Astrocyte (in vitro differentiated cells and primary cell): ENCODE measurements around the gene CADM1. TPM values are rescaled to one million over a fixed set of nuclear protein-coding genes. Genes with fewer than 3 reads are reported as not detected.

Source experiments
- DNase-seq: peaks from one replicate; pipeline ENCODE4 v3.0.0-alpha.2; 2010; ENCODE audit warnings: low read depth
- FAIRE-seq: peaks from 2 replicates; lab custom pipeline; 2011; peaks lifted over from hg19 to GRCh38; lab: Jason Lieb, UNC
- H2AFZ ChIP-seq: 2 replicates; pipeline ENCODE4 v1.6.0; 2012; ENCODE audit warnings: low read depth, low read length, inconsistent platforms
- H3K27ac ChIP-seq: 2 replicates; pipeline ENCODE4 v1.5.1; 2011; ENCODE audit warnings: low read depth, low read length, inconsistent platforms
- H3K27me3 ChIP-seq: 2 replicates; pipeline ENCODE4 v1.6.0; 2011; ENCODE audit warnings: low read length, inconsistent platforms; ENCODE audit not compliant: insufficient read depth
- H3K36me3 ChIP-seq: 2 replicates; pipeline ENCODE4 v1.5.1; 2011; ENCODE audit warnings: low read length, inconsistent platforms; ENCODE audit not compliant: insufficient read depth
- H3K4me1 ChIP-seq: 2 replicates; pipeline ENCODE4 v1.5.1; 2011; ENCODE audit warnings: low read length, inconsistent platforms; ENCODE audit not compliant: insufficient read depth
- H3K4me2 ChIP-seq: 2 replicates; pipeline ENCODE4 v1.6.0; 2012; ENCODE audit warnings: low read length, inconsistent platforms
- H3K4me3 ChIP-seq: 2 replicates; pipeline ENCODE4 v1.5.1; 2011; ENCODE audit warnings: low read depth, mild to moderate bottlenecking, low read length, inconsistent platforms; ENCODE audit not compliant: insufficient read depth
- H3K79me2 ChIP-seq: 2 replicates; pipeline ENCODE4 v1.6.0; 2012; ENCODE audit warnings: mild to moderate bottlenecking, low read length, inconsistent platforms; ENCODE audit not compliant: insufficient read depth
- H3K9ac ChIP-seq: 2 replicates; pipeline ENCODE4 v1.6.0; 2012; ENCODE audit warnings: mild to moderate bottlenecking, low read length, inconsistent platforms
- H3K9me3 ChIP-seq: 2 replicates; pipeline ENCODE4 v1.5.1; 2012; ENCODE audit warnings: low read depth, mild to moderate bottlenecking, low read length, inconsistent platforms; ENCODE audit not compliant: insufficient read depth
- H4K20me1 ChIP-seq: 2 replicates; pipeline ENCODE4 v1.6.0; 2012; ENCODE audit warnings: low read length, inconsistent platforms; ENCODE audit not compliant: insufficient read depth
- H3K27ac Mint-ChIP-seq: one replicate; pipeline ENCODE4 v1.8.0; 2021; ENCODE audit warnings: mild to moderate bottlenecking, mixed read lengths; ENCODE audit not compliant: unreplicated experiment
- H3K27me3 Mint-ChIP-seq: one replicate; pipeline ENCODE4 v1.8.0; 2021; ENCODE audit warnings: low read depth, mixed read lengths; ENCODE audit not compliant: unreplicated experiment
- H3K36me3 Mint-ChIP-seq: one replicate; pipeline ENCODE4 v1.8.0; 2021; ENCODE audit warnings: low read depth, mixed read lengths; ENCODE audit not compliant: unreplicated experiment
- H3K4me1 Mint-ChIP-seq: one replicate; pipeline ENCODE4 v1.8.0; 2021; ENCODE audit warnings: low read depth, mixed read lengths; ENCODE audit not compliant: unreplicated experiment
- H3K4me3 Mint-ChIP-seq: one replicate; pipeline ENCODE4 v1.8.0; 2021; ENCODE audit warnings: mild to moderate bottlenecking, moderate library complexity, mixed read lengths; ENCODE audit not compliant: unreplicated experiment
- H3K9me3 Mint-ChIP-seq: one replicate; pipeline ENCODE4 v1.8.0; 2021; ENCODE audit warnings: mild to moderate bottlenecking, mixed read lengths; ENCODE audit not compliant: unreplicated experiment
- EZH2 ChIP-seq: IDR thresholded peaks from 2 replicates; pipeline ENCODE4 v1.6.1; 2012; ENCODE audit warnings: mild to moderate bottlenecking, low read length, inconsistent platforms; ENCODE audit not compliant: insufficient read depth
- total RNA-seq: library from RNA; stranded (reverse); gene quantifications from 2 replicates; pipeline ENCODE4 v1.2.1, GENCODE V29; 2021
- TF ChIP-seq, protein P1 (sequence below): IDR thresholded peaks from 2 replicates; pipeline ENCODE4 v1.5.1; 2011; ENCODE audit warnings: low read depth, mild to moderate bottlenecking, inconsistent platforms, low read length, moderate library complexity; ENCODE audit not compliant: insufficient read depth

The CADM1 gene
- total RNA-seq, 1 donor from 2014 or later: 414 TPM

GRCh38 chr11:115237578-115237977 is 266.6 kb downstream of the CADM1 start:
- H3K27me3 Mint-ChIP-seq: no peaks in the 10 kb centered on the region
- no peaks in the 10 kb centered on the region for H3K79me2 ChIP-seq
- FAIRE-seq: no peak

GRCh38 chr11:115234794-115235193 is 269.4 kb downstream of the CADM1 start:
- peaks cover 11% of the 10 kb centered on the region for H3K4me1 Mint-ChIP-seq
- H2AFZ ChIP-seq: no peak overlapping the region
- no peaks in the 10 kb centered on the region for H4K20me1 ChIP-seq
- no peak overlapping the region for H3K4me2 ChIP-seq
- no peak overlapping the region for H3K9ac ChIP-seq
- H3K9me3 ChIP-seq: no peaks in the 10 kb centered on the region
- TF ChIP-seq, protein P1, sequence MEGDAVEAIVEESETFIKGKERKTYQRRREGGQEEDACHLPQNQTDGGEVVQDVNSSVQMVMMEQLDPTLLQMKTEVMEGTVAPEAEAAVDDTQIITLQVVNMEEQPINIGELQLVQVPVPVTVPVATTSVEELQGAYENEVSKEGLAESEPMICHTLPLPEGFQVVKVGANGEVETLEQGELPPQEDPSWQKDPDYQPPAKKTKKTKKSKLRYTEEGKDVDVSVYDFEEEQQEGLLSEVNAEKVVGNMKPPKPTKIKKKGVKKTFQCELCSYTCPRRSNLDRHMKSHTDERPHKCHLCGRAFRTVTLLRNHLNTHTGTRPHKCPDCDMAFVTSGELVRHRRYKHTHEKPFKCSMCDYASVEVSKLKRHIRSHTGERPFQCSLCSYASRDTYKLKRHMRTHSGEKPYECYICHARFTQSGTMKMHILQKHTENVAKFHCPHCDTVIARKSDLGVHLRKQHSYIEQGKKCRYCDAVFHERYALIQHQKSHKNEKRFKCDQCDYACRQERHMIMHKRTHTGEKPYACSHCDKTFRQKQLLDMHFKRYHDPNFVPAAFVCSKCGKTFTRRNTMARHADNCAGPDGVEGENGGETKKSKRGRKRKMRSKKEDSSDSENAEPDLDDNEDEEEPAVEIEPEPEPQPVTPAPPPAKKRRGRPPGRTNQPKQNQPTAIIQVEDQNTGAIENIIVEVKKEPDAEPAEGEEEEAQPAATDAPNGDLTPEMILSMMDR: no peak
- no peak for TF ChIP-seq EZH2
- FAIRE-seq (no peak), DNase-seq (no peak)
- no peaks in the 10 kb centered on the region for H3K27me3 ChIP-seq
- H3K4me1 ChIP-seq: no peaks in the 10 kb centered on the region
- H3K27ac ChIP-seq: no peak overlapping the region
- no peak overlapping the region for H3K4me3 Mint-ChIP-seq
- no peaks in the 10 kb centered on the region for H3K36me3 ChIP-seq
- H3K9me3 Mint-ChIP-seq: no peaks in the 10 kb centered on the region
- H3K27ac Mint-ChIP-seq: no peak overlapping the region
- H3K79me2 ChIP-seq: no peaks in the 10 kb centered on the region
- H3K36me3 Mint-ChIP-seq: peaks cover 20% of the 10 kb centered on the region
- no peak overlapping the region for H3K4me3 ChIP-seq
- H3K27me3 Mint-ChIP-seq: no peaks in the 10 kb centered on the region

More at GRCh38 chr11:115237578-115237977, 266.6 kb downstream of the CADM1 start:
- Mint-ChIP-seq H3K27ac (no peak overlapping the region), H3K9me3 (no peaks in the 10 kb centered on the region), H3K4me1 (peaks cover 23% of the 10 kb centered on the region), H3K4me3 (no peak overlapping the region), H3K36me3 (peaks cover 14% of the 10 kb centered on the region)
- Histone ChIP-seq H4K20me1 (no peaks in the 10 kb centered on the region), H2AFZ (no peak overlapping the region), H3K9me3 (no peaks in the 10 kb centered on the region), H3K27me3 (no peaks in the 10 kb centered on the region), H3K36me3 (no peaks in the 10 kb centered on the region), H3K9ac (no peak overlapping the region), H3K4me3 (no peak overlapping the region), H3K4me1 (no peaks in the 10 kb centered on the region), H3K4me2 (no peak overlapping the region), H3K27ac (no peak overlapping the region)
- no peak for DNase-seq
- TF ChIP-seq EZH2: no peak
- TF ChIP-seq, protein P1: no peak

- no peaks in the 10 kb centered on the region for H4K20me1 ChIP-seq
- no peak overlapping the region for H3K27ac ChIP-seq
- peaks cover 26% of the 10 kb centered on the region for H3K4me1 ChIP-seq
- H3K9me3 ChIP-seq: no peaks in the 10 kb centered on the region
- DNase-seq: peak; percentile 93
- peak; percentile 98 for FAIRE-seq
- no peaks in the 10 kb centered on the region for H3K27me3 Mint-ChIP-seq
- no peaks in the 10 kb centered on the region for H3K79me2 ChIP-seq
- H3K36me3 Mint-ChIP-seq: peaks cover 21% of the 10 kb centered on the region
- no peaks in the 10 kb centered on the region for H3K9me3 Mint-ChIP-seq
- no peaks in the 10 kb centered on the region for H3K27me3 ChIP-seq
- H3K4me3 Mint-ChIP-seq: no peak overlapping the region
- H3K4me1 Mint-ChIP-seq: peaks cover 53% of the 10 kb centered on the region
- peak overlapping the region; percentile 33 for H3K4me2 ChIP-seq
- TF ChIP-seq, protein P1: no peak
- TF ChIP-seq EZH2: no peak
- peak overlapping the region; percentile 93 for H3K27ac Mint-ChIP-seq
- H2AFZ ChIP-seq: no peak overlapping the region
- no peak overlapping the region for H3K4me3 ChIP-seq
- H3K9ac ChIP-seq: no peak overlapping the region
- no peaks in the 10 kb centered on the region for H3K36me3 ChIP-seq
These were observed 277.7 kb downstream of the CADM1 start for GRCh38 chr11:115226556-115226955.
